Caco-2 (cell line): Measurements from ENCODE around the gene NEK3. TPM values are rescaled to one million over a fixed set of nuclear protein-coding genes. Genes with fewer than 3 reads are reported as not detected.
"Not testable (repeated sequence)": the region's sequence is repeated elsewhere in the genome, so short reads cannot be mapped to it uniquely, and the experiment has no call there.

Experiments used
- BruUV-seq: library from RNA; stranded (reverse); fragments of 400-500 nt; replicated peaks from 2 replicates; lab custom pipeline; 2021; lab: Mats Ljungman, UMichigan
- CTCF ChIA-PET: fragments of 300-600 bp; sonication (Branson Sonifier 250); formaldehyde crosslinking; loops from one replicate; lab custom pipeline; 2022; ENCODE audit warnings: antibody characterized with exemption; lab: Charles Lee
- POLR2A ChIA-PET: fragments of 300-600 bp; sonication (Branson Sonifier 250); formaldehyde crosslinking; loops from one replicate; lab custom pipeline; 2022; ENCODE audit warnings: antibody characterized with exemption; lab: Charles Lee
- DNase-seq, 2 experiments: peaks; one replicate each; pipeline versions ENCODE4 v3.0.0 to v3.0.0-alpha.2; 2020 to 2022
- H3K27me3 ChIP-seq: replicated peaks from 2 replicates; pipeline ENCODE4 v1.6.0; 2011; ENCODE audit warnings: low read length; ENCODE audit not compliant: control insufficient read depth, insufficient read depth
- H3K36me3 ChIP-seq: 2 replicates; pipeline ENCODE4 v1.5.1; 2011; ENCODE audit warnings: low read length; ENCODE audit not compliant: control insufficient read depth, insufficient read depth
- H3K4me1 ChIP-seq: fragments of 250-450 bp; sonication (Bioruptor Pico); 2 replicates; pipeline ENCODE4 v1.5.1; 2020; ENCODE audit warnings: mild to moderate bottlenecking
- H3K4me3 ChIP-seq: 2 replicates; pipeline ENCODE4 v1.5.1; 2011; ENCODE audit warnings: low read depth, mild to moderate bottlenecking, control low read depth, low read length
- H3K9me3 ChIP-seq: fragments of 250-450 bp; sonication (Bioruptor Pico); 2 replicates; pipeline ENCODE4 v1.5.1; 2020; ENCODE audit warnings: mild to moderate bottlenecking, moderate library complexity
- H3K27ac Mint-ChIP-seq: one replicate; pipeline ENCODE4 v1.8.0; 2022; ENCODE audit warnings: mixed read lengths; ENCODE audit not compliant: unreplicated experiment
- H3K27me3 Mint-ChIP-seq: one replicate; pipeline ENCODE4 v1.8.0; 2022; ENCODE audit warnings: mixed read lengths; ENCODE audit not compliant: insufficient read depth, unreplicated experiment
- H3K36me3 Mint-ChIP-seq: one replicate; pipeline ENCODE4 v1.8.0; 2022; ENCODE audit warnings: mild to moderate bottlenecking, mixed read lengths; ENCODE audit not compliant: insufficient read depth, unreplicated experiment
- H3K4me1 Mint-ChIP-seq: one replicate; pipeline ENCODE4 v1.8.0; 2022; ENCODE audit warnings: low read depth, mixed read lengths; ENCODE audit not compliant: unreplicated experiment
- H3K4me3 Mint-ChIP-seq: one replicate; pipeline ENCODE4 v1.8.0; 2022; ENCODE audit warnings: mild to moderate bottlenecking, moderate library complexity, mixed read lengths; ENCODE audit not compliant: unreplicated experiment
- H3K9me3 Mint-ChIP-seq: one replicate; pipeline ENCODE4 v1.8.0; 2022; ENCODE audit warnings: mixed read lengths; ENCODE audit not compliant: unreplicated experiment
- intact Hi-C: fragments of 100-400 bp; cut with micrococcal nuclease; formaldehyde crosslinking; loops from one replicate; pipeline ENCODE4 v1.10.0; 2022; ENCODE audit not compliant: unreplicated experiment
- total RNA-seq: library from RNA; stranded (reverse); gene quantifications from 2 replicates; pipeline ENCODE4 v1.2.3, GENCODE V29; 2022
- TF ChIP-seq, protein P1 (sequence below), 2 experiments: fragments of 200-600 bp in 1 of 2; IDR thresholded peaks; 1 replicate in 1 of 2; 2 replicates in 1 of 2; pipeline versions ENCODE4 v1.5.1 to v1.8.0; 2011 to 2022; ENCODE audit warnings: antibody characterized with exemption in 1 of 2, control low read depth in 1 of 2, inconsistent platforms in 1 of 2, low read depth in 1 of 2, low read length in 1 of 2, mild to moderate bottlenecking in 1 of 2, moderate library complexity in 1 of 2; ENCODE audit not compliant: insufficient read depth in 1 of 2, severe bottlenecking in 1 of 2, unreplicated experiment in 1 of 2

Gene NEK3
- total RNA-seq, 1 experiment from 2014 or later, result 33.5 TPM

GRCh38 chr13:52169839-52170238, 10.4 kb upstream of the NEK3 start:
- no peaks in the 10 kb centered on the region for H3K27me3 Mint-ChIP-seq
- POLR2A ChIA-PET, result no interaction called here
- intact Hi-C loops, result no loop called here
- no peak overlapping the region for H3K27ac Mint-ChIP-seq
- TF ChIP-seq, protein P1, sequence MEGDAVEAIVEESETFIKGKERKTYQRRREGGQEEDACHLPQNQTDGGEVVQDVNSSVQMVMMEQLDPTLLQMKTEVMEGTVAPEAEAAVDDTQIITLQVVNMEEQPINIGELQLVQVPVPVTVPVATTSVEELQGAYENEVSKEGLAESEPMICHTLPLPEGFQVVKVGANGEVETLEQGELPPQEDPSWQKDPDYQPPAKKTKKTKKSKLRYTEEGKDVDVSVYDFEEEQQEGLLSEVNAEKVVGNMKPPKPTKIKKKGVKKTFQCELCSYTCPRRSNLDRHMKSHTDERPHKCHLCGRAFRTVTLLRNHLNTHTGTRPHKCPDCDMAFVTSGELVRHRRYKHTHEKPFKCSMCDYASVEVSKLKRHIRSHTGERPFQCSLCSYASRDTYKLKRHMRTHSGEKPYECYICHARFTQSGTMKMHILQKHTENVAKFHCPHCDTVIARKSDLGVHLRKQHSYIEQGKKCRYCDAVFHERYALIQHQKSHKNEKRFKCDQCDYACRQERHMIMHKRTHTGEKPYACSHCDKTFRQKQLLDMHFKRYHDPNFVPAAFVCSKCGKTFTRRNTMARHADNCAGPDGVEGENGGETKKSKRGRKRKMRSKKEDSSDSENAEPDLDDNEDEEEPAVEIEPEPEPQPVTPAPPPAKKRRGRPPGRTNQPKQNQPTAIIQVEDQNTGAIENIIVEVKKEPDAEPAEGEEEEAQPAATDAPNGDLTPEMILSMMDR (IDR thresholded peaks at IDR 0.05; ENCODE audit: insufficient read depth in 1 of 2, low read depth in 1 of 2, low read length in 1 of 2, severe bottlenecking in 1 of 2, unreplicated experiment in 1 of 2), result no peak
- H3K4me1 Mint-ChIP-seq, result no peaks in the 10 kb centered on the region
- no peaks in the 10 kb centered on the region for H3K27me3 ChIP-seq
- H3K36me3 Mint-ChIP-seq, result peaks cover 30% of the 10 kb centered on the region
- no peak overlapping the region for H3K4me3 Mint-ChIP-seq
- peaks cover 9% of the 10 kb centered on the region for H3K4me1 ChIP-seq
- no peaks in the 10 kb centered on the region for H3K9me3 Mint-ChIP-seq
- no peak overlapping the region for H3K4me3 ChIP-seq
- no TSS peak for BruUV-seq
- DNase-seq, result no peak
- H3K9me3 ChIP-seq, result no peaks in the 10 kb centered on the region
- CTCF ChIA-PET, result no interaction called here
- 0 out of 2 replicates have a peak, but pooled peaks cover 1% of the 10 kb centered on the region for H3K36me3 ChIP-seq

GRCh38 chr13:52165411-52165810, 6.0 kb upstream of the NEK3 start:
- no peaks in the 10 kb centered on the region for H3K36me3 ChIP-seq
- no TSS peak for BruUV-seq
- H3K9me3 ChIP-seq, result no peaks in the 10 kb centered on the region
- Mint-ChIP-seq H3K4me3 (no peak overlapping the region), H3K4me1 (peaks cover 26% of the 10 kb centered on the region), H3K27me3 (no peaks in the 10 kb centered on the region), H3K27ac (no peak overlapping the region), H3K36me3 (peaks cover 23% of the 10 kb centered on the region), H3K9me3 (no peaks in the 10 kb centered on the region)
- intact Hi-C loops, result no loop called here
- POLR2A ChIA-PET, result no interaction called here
- peaks cover 36% of the 10 kb centered on the region for H3K4me1 ChIP-seq
- no peaks in the 10 kb centered on the region for H3K27me3 ChIP-seq
- no peak for DNase-seq
- CTCF ChIA-PET, result no interaction called here
- TF ChIP-seq, protein P1 (IDR thresholded peaks at IDR 0.05; ENCODE audit: insufficient read depth in 1 of 2, low read depth in 1 of 2, low read length in 1 of 2, severe bottlenecking in 1 of 2, unreplicated experiment in 1 of 2), result no peak
- H3K4me3 ChIP-seq, result no peak overlapping the region

- Histone ChIP-seq H3K36me3 (no peaks in the 10 kb centered on the region), H3K9me3 (no peaks in the 10 kb centered on the region), H3K27me3 (no peaks in the 10 kb centered on the region), H3K4me1 (peaks cover 37% of the 10 kb centered on the region), H3K4me3 (no peak overlapping the region)
- ChIA-PET POLR2A (no interaction called here), CTCF (no interaction called here)
- no TSS peak for BruUV-seq
- no peak overlapping the region for H3K4me3 Mint-ChIP-seq
- DNase-seq, result no peak
- H3K36me3 Mint-ChIP-seq, result peaks cover 24% of the 10 kb centered on the region
- TF ChIP-seq, protein P1 (IDR thresholded peaks at IDR 0.05; ENCODE audit: insufficient read depth in 1 of 2, low read depth in 1 of 2, low read length in 1 of 2, severe bottlenecking in 1 of 2, unreplicated experiment in 1 of 2), result no peak
- no peak overlapping the region for H3K27ac Mint-ChIP-seq
- H3K4me1 Mint-ChIP-seq, result peaks cover 28% of the 10 kb centered on the region
- intact Hi-C loops, result no loop called here
- H3K27me3 Mint-ChIP-seq, result no peaks in the 10 kb centered on the region
- H3K9me3 Mint-ChIP-seq, result no peaks in the 10 kb centered on the region
These were observed 5.6 kb upstream of the NEK3 start for GRCh38 chr13:52164989-52165388.

DNA sequence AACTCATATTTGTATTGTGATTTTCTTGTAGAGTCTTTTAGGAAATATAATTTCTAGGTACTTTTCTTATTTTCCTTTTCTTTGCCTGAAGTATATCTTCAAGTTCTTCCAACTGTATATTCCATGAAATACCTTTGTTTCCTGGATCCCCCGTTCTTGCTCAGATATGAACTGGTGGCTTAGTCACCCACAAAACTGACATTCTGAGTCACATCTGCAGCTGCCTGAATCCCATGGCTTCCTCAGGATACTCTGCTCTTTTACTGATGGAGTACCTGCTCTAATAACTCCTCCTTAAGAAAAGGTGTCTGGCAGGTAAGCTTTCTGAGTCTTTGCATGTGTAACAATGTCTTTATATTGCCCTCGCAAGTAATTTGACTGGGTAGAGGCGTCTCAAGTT, 4.5 kb upstream of the NEK3 start:
- H3K9me3 Mint-ChIP-seq, DNase-seq, H3K27me3 Mint-ChIP-seq, CTCF ChIA-PET, H3K4me3 ChIP-seq, H3K36me3 ChIP-seq, H3K9me3 ChIP-seq, BruUV-seq, intact Hi-C loops, H3K27me3 ChIP-seq, H3K27ac Mint-ChIP-seq, H3K4me3 Mint-ChIP-seq: not testable (repeated sequence)
- H3K36me3 Mint-ChIP-seq, result peaks cover 28% of the 10 kb centered on the region
- H3K4me1 Mint-ChIP-seq, result peaks cover 34% of the 10 kb centered on the region
- peaks cover 42% of the 10 kb centered on the region for H3K4me1 ChIP-seq
- POLR2A ChIA-PET, result interaction anchor here (0.6 kb wide), 1 partner anchor 10 kb away, joined by 3 read pairs; no protein-coding TSS in a partner anchor
